DMS53 treated with DMSO at 0.1 percent for 48 hours (cell line): Measurements from ENCODE around the gene DLGAP5.

Experiments used
- DNase-seq: peaks from one replicate; lab custom pipeline; 2025; ENCODE audit not compliant: unreplicated experiment; lab: John Stamatoyannopoulos, UW

DLGAP5 gene

GRCh38 chr14:55191203-55192053 lies at the start of gene DLGAP5:
Gene DLGAP5, minus strand, starts transcription at chr14:55191585. Its CDS starts 2,406 bp downstream, at chr14:55189179.
- DNase-seq = peak; percentile 96

GRCh38 chr14:55240526-55241178 lies 49.3 kb upstream of the DLGAP5 start:
- no peak for DNase-seq

GRCh38 chr14:55239320-55239719 lies 47.9 kb upstream of the DLGAP5 start:
- no peak for DNase-seq

DNA sequence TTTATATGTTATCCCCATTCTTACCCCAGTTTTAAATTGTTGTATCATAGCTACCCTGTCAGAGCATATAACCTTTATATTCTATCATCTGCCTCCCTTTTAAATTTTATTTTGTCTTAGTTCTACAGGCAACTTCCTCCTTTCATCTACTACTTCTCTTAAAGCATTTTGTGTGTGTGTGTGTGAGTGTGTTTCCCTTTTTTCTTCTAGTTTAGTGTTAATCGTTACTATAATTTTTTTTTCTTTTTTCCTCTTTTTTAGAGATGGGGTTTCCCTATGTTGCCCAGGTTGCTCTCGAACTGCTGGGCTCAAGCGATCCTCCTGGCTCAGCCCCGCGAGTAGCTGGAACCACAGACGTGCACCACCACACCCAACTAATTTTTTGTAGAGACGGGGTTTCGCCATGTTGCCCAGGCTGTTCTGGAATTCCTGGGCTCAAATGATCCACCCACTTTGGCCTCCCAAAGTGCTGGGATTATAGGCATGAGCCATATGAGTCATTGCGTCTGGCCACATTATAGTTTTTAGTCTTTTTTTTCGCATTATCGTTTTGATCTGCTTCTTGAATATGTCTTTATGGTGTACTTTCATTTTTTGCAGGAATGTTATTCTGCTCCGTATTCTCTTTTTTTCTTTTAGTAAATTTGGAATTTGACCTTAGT lies 46.8 kb upstream of the DLGAP5 start:
- DNase-seq = no peak

DNA sequence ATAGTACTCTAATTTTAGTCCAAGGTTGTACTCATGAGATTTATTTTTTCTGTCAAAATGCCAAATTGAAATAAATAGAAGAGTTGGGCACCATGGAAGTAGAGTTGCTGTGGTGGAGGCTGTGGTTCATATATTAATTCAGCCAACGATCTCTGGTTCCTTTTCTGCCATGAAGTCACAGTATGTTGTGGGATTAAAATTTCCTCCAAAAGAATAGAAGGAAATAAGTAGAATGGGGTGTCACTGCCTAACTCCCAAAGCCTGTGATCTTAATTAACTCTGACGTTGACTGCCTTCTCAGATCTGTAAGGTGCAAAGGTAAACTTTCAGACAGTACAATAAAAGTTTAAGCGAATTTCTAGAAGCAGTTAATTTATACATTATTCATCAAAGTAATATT lies 42.2 kb upstream of the DLGAP5 start:
- no peak for DNase-seq

DNA sequence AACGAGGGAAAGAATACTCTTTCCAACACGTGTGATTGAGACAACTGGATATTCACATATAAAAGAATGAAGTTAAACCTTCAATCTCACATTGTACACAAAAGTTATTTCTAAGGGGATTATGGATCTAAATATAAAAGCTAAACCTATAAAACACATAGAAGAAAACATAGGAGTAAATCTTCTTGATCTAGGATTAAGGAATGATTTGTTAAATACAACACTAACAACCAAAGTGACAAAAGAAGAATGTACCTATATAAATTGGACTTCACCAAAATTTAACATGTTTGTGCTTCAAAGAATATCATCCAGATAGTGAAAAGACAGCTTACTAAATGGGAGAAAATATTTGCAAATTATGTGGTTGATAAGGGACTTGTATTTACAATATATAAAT lies 36.9 kb upstream of the DLGAP5 start:
- DNase-seq = no peak

DNA sequence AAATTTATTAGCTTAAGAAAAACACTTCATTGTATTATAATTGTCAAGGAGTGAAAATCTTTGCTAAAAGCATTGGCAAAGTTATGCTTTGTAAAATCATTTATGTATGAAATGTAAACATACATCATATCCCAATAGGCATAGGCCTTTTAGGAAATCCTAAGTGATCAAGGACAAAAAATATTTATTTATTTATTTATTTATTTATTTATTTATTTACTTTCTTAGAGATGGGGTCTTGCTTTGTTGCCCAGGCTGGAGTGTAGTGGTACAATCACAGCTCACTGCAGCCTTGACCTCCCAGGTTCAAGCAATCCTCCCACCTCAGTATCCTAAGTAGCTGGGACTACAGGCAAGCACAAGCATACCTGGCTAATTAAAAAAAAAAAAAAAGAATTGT lies 32.0 kb upstream of the DLGAP5 start:
- DNase-seq = no peak

DNA sequence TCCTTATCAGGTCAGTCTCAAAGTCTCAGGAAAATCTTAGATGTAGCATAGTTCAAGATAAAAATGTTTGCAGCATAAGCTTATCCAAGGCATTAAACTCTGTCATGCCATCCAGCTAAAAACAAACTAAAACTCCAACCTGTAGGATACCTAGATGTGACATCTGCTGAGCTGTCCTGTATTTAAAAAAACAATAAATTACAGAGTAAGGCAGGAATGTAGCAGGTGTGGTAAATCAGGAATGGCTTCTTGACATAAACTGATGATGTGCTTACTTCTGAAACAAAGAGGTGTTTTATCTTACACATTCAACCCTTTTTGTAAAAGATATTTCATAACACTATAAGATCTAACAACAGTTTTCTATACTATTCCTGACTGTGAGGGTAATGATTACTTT lies 30.6 kb upstream of the DLGAP5 start:
- no peak for DNase-seq

GRCh38 chr14:55221186-55221585 lies 29.8 kb upstream of the DLGAP5 start:
- DNase-seq = no peak

- no peak for DNase-seq
Measured at GRCh38 chr14:55220230-55220629, 28.8 kb upstream of the DLGAP5 start.

DNA sequence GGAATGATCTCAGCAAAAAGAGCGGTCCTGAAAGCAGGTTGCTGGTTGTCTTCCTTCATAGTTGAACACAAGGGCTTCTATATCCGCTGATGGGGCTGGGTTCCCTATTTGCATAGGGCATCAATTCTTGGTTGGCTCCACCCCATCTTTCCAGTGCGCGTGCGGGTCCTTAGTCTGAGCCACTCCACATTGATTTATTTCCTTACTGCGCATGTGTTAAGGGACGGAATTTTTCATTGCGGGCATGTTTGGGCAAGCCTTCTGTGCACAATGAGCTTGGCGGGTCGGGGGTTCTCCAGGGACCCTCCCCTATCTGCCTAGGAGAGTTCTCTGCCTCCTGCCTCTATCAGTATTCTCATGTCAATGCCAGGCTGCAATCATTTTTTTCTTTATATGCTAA lies 21.2 kb upstream of the DLGAP5 start:
- DNase-seq = no peak

- DNase-seq = no peak
Measured at GRCh38 chr14:55207832-55208231, 16.4 kb upstream of the DLGAP5 start.

GRCh38 chr14:55206175-55206693 lies 14.8 kb upstream of the DLGAP5 start:
- no peak for DNase-seq

DNA sequence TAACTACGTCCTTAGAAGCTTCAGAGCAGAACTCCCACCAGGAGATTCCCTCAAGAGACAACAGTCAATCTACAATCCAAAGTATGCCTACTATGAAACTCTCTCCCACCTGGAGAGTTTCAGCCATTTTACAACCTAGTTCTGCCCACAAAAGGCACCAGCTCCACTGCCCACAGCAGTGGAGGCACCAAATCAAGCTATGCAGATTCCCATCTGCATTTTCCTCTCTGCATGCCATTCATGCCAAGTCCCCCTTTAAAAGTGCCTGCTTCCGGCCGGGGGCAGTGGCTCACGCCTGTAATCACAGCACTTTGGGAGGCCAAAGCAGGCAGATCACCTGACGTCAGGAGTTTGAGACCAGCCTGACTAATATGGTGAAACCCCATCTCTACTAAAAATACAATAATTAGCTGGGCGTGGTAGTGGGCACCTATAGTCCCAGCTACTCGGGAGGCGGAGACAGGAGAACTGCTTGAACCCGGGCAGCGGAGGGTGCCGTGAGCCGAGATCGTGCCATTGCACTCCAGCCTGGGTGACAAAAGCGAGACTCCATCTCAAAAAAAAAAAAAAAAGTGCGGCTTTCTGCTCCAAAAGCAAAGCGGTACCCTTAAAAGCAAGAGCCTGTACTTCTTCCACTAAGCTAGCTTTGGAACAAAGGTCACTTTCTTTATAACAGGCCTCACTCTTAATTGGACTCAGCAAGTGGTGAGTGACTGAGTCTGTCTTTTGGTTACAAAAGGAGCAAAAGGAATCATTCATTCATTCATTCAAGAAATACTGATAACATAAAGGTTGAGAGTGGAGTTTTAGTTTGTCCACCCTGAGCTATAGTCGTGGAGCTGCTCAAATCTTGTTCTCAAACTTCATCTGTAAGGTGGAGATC lies 10.1 kb upstream of the DLGAP5 start:
- DNase-seq = no peak

DNA sequence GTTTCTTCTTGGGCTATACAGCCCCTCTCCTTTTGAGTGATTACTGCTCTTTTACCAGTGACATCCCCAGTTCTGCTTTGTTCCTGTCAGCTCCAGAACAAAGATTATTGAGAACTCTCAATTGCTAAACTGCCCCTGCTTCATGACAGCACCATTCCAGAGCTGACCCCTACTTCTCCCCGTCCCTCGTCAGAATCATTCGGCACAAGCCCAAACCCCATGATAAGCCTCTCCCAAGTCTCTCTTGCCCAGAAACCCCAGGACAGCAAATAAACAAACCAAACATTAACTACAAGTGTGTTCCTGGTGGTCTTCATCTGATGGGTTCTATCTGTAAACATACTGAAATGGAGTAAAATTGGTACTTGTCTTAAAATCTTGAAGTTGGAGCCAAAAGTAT lies 9.3 kb upstream of the DLGAP5 start:
- DNase-seq = no peak

- no peak for DNase-seq
Measured at GRCh38 chr14:55198749-55199148, 7.4 kb upstream of the DLGAP5 start.

DNA sequence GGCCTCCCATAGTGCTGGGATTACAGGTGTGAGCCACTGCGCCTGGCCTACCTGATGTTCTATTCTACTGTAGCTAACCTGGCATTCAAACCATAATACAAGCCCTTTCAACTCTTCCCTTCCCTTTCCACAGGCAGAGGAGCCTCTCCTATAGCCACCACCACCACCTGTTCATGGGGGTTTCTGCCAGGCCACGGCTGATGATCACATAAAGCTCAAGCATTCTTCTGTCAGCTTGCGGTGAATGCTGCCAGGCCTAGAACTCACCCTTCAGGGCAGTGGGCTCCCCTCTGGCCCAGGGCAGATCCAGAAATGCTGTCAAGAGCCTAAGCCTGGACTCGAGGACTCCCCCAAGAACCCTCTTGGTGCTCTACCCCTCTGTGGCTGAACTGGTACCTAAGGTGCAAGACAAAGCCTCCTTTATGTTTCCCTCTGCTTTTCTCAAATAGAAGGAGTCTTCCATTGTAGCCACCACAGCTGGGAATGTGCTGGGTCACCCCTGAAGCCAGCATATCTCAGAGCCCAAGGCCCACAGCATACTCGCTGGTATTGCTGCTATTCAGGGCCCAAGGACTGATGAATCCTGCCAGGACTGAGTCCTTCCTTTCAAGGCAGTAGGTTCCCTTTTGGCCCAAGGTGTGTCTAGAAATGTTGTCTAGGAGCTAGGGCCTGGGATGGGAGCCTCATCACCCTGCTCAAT lies 3.4 kb upstream of the DLGAP5 start:
- DNase-seq = no peak

GRCh38 chr14:55192054-55192621 lies 753 bp upstream of the DLGAP5 start:
- no peak for DNase-seq

GRCh38 chr14:55190906-55191202 lies 531 bp downstream of the DLGAP5 start:
- DNase-seq = no peak

GRCh38 chr14:55188686-55189295 lies 2.6 kb downstream of the DLGAP5 start:
- DNase-seq = no peak
